HG02884 (cell line): Measurements from ENCODE around the gene ZNF669.
A peak's percentile ranks its signal among the peaks of the same experiment; 100 is the strongest.

Source experiments
- ATAC-seq: cut with Tn5 transposase; IDR thresholded peaks from one replicate; pipeline ENCODE4 v1.9.1; 2021; ENCODE audit warnings: mild to moderate bottlenecking, moderate library complexity; ENCODE audit not compliant: unreplicated experiment

The ZNF669 gene

DNA sequence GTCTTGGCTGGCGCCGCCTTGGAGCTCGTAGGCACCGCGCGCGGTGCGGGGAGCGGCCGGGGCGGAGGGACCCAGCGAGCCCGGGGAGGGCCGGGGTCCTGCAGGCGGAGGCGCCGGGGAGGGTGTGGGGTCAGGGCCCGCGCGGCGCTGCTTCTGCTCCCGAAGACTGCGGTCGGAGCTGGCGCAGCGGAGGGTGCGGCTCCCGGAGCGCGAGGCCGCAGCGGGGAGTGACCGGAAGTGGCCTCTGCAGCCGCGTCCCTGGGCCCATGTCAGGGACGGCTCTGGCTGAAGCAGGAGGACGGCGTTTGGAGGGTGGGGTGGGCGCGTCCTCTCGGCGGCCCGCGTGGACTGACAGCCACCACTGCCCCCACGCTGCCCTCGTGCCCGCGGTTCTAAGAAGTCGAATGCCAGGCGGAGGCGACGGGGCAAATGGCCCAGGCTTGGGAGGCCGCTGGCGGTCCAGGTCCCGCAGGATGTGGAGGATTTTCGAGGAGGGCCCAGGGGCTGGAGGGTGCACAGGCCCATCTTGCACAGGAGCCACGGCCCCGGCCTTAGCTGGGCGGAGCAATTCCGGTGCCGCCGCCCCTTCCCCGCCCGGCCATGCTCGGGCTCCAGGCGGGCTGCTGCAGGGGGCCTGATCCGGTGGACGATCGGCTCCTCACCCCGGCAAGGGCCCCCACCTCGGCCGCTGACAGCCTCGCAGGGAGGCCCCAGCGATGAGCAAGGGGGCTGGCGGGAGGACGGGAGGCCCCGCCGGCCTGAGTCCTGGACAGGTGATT is 7.7 kb upstream of the ZNF669 start:
- ATAC-seq: no peak

DNA sequence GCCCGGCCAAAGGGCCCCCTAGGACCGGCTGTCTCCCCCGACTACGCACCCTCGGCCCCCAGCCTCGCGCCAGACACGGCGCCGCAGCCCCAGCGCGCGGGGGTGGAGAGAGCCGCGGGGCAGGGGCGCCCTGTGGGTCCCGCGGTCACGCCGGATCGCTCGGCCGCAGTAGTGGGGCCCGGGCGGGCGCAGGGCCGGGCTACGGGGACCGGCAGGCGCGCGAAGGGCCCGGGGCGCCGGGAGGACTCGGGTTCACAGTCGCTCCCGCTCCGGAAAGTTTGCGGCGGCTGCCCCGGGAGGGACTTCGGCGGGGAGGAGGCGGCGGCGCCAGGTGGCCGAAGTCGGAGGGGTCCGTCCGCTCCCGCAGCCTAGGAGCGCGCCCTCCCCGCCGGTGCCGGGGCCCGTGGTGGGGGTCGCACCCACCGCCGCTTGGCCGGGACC is 7.1 kb upstream of the ZNF669 start:
- ATAC-seq: no peak

DNA sequence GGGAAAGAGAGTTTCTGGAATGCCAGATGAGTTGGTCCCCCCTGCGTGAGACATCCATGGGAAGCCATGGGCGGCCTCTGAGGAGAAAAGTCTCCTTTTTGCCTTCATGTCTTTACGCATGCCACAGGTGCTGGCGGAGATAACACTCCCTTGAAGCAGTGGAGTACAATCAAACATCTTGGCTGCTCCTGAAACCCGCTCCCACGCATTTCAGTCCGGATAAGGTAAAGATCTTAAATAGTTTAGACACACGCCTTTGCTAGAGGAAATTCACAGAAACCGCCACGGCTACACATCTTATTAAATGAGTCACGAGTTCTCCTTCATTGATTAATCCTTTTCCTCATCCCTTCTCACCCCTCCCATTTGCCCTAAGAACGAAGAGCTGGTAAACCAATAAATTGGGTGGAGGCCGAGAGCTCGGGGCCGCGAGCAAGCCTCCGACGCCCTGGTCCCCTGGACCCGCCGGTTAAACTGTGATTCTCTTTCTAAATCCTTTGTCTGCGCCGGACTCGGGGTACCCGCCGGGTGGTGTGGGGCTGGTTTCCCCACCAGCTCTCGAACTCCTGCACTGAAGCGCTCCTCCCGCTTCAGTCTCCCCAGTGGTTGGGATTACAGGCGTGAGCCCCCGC is 6.6 kb upstream of the ZNF669 start:
- no peak for ATAC-seq

DNA sequence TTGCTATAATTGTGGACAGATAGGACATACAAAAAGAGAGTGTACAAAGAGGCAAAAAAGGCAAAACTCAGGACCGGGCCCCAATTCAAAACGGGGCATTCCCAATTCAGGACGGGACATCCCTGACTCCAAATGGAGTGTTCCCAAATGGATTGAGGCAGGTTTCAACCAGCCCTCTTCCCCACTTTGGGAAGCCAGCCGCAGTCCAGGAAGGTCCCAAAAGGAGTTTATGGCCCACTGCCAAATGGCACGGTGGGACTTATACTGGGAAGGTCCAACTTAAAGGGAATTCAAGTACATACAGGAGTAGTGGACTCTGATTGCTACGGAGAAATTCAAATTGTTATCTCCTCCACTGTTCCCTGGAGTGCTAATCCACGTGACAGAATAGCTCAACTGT is 3.5 kb upstream of the ZNF669 start:
- no peak for ATAC-seq

DNA sequence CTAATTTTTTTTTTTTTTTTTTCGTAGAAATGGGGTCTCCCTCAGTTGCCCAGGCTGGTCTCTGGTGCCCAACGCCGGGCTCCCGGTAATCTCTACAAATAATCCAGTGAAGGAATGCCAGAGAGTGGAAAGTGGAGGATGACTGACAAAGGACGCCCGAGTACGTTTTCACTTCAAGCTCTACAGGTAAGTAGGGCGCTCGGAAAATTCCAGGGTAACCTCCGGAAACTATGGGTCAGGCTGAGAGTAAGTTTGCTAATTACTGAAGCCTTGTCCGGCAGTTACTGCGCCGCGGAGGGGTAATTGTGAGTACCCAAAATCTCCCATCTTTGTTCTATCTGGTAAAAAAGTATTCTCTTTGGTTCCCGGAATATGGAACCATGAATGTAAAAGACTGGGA is 1.8 kb upstream of the ZNF669 start:
- no peak for ATAC-seq

DNA sequence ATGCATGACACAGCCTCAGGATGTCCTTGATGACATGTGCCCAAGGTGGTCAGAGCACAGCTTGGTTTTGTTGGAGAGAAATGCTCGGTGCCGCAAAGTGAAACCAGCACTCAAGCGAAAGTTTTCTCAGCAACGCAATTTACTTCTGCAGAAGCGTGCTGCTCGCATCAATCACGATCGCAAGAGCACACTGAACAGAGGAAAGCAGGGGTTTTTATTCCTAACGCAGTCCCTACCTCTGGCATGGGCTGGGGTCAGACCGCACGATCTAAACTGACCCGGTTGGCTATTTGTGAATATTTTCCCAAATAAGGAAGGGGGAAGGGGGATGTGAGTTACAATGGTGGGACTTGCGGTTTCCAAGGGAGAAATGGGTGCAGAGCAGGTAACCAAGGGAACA is 809 bp upstream of the ZNF669 start:
- no peak for ATAC-seq

DNA sequence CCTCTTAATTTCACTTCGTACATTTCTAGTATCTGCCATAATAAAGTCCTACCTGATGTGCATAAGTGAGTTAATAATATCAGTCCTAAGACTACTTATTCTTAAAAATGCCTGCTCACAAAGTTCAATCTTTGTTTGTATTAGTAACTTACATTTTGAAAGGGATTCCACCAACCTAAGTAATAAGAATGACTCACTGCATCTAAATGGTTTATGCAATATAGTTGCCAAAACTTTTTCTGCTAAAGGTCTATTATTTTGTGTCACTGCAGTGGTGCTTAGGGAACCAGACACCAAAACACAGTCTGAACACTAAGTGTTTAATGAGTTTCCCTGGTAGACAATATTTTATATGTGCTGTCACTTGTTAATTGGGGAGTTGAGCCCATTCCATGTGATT is 1.8 kb downstream of the ZNF669 start:
- ATAC-seq: no peak

DNA sequence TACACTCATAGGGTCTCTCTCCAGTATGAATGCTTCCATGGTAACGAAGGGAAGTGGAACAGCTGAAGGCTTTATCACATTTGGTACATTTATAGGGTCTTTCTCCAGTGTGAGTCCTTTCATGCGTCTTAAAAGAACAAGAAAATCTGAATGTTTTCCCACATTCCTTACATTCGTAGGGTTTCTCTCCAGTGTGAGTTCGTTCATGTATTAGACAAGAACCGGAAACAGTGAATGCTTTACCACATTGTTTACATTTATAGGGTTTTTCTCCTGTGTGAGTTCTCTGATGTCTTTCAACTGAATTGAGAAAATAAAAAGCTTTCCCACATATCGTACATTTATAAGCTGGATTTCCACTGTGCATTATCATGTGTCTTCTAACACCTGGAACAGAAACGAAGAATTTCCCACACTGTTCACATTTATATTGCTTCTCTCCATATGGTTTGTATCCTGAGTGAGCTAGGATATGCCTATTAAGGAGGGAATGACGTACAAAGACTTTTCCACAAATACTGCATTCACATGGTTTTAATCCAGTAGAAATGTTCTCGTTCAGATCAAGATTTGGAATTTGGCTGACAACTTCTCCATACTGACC is 3.4 kb downstream of the ZNF669 start:
- ATAC-seq: no peak

DNA sequence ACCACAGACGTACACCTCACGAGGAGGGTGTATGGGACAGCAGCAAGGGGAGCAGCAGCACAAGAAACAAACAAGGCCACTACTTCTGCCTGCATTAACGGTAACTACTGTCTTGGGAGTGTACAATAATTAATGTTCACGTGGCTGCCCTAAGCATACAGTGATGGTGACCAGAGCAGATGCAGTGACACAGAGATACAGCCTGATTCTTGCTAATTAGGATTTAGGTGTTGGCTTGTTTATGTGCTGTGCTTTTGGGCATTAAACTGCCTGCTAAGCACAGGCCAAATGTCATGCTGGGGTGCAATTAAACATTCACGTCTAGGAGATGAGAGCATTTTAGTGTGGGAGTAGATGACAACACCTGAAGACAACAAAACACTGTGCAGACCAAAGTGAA is 7.2 kb downstream of the ZNF669 start:
- ATAC-seq: no peak

DNA sequence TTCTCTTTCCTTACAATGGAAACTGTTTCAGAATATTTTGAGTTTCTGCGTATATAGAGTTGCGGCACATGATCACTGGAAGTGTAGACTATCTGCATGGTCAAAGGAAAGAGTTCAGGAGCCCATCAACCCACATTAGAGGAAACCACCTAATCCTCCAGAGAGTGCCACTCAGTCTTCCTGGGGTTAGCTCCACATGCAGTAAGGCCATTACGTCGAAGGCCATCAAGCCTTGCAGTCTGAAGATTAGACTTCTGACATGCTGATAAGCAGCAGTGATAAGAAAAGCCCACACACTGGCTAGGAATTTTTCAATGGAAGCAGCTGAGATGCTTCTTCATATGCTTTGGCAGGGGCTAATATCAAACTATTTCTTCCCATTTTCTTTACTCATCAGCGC is 7.6 kb downstream of the ZNF669 start:
- ATAC-seq: no peak

DNA sequence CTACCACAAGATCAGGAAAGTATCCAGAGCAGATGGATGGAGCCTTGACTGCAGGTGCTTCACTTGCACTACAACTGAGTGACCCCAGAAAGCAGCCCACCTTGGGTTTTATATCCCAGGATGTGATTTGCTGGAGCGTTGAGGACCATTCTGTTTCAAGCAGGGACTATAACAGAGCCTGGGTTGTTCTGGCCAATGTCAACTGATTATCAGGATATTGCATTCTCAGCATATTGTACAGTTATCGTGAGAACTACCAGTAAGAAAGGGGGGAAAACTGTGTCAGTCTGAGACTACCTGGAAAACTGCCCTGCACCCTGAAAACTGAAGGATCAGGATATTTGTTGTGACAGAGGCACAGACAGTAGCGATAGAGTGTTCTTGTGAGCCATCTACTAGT is 8.0 kb downstream of the ZNF669 start:
- ATAC-seq: no peak

DNA sequence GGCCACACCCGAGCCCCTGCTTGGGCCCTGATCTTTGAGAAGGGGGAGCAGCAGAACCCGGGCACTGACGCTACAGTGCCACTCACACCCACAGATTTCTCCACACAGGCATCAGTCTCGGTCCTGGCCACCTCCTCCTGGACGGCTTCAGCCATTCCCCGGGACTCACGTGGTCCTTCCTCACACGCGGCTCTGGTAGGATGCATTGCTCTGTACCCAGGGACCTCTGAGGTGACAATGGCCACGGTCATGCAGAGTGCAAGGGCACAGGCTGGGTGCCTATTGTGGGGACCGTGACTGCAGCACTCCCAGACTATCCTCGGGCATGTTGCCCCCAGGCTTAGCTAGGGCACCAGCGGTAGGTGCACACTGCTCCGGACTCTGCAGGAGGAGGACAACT is 13.7 kb downstream of the ZNF669 start:
- ATAC-seq: no peak

DNA sequence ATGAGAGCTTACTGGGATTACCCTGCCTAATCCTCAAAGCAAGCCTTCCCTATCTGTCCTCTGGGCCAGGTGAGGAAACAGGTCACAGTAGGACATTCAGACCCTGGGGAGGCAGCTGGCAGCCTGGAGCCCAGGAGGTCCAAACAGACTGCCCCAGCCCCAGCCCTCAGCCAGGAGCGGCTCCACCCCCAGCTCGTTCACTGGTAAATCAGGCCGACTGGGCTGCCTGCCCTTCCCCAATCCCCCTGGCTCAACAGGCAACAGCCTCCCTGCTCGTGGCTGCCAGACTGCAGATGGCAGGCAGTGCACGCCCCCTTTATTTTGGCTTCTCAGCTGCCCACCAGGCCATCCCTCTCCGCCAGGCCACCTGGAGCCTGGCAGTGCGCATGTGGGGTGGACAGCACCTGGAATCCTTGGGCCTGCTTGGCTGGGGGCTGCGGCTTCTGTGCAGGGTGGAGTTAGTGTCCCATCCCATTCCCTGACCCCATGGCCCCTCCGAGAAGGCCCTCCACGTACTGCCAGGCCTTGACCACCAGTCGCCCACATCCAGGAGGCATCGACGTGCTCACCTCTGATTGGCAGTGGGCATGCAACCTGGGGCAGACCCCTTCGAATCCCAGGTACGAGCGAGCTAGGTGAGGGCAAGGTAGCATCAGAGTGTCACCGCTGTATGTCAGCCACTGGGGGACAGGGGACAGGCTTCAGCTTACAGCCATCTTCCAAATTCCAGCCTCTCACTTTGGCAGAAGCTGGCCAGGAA is 14.4 kb downstream of the ZNF669 start:
- ATAC-seq: no peak

DNA sequence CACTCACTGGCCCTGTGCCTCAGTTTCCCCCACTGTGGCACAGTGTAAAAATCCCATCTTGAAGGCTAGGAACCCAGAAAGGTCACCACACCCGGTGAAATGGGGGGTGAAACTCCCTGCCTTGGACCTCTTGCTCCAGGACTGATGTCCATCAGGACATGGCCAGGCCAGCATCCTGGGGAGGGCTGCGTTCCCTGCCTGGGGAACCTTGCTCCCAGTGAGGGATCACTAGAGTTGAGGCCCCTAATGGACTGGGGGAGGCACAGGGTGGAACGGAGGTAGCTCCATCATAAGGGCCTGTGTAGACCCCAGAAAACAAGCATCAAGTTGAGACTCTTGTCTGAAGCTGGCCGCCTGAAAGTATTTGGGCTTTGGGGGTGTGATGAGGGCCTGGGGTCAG is 15.2 kb downstream of the ZNF669 start:
- ATAC-seq: no peak

DNA sequence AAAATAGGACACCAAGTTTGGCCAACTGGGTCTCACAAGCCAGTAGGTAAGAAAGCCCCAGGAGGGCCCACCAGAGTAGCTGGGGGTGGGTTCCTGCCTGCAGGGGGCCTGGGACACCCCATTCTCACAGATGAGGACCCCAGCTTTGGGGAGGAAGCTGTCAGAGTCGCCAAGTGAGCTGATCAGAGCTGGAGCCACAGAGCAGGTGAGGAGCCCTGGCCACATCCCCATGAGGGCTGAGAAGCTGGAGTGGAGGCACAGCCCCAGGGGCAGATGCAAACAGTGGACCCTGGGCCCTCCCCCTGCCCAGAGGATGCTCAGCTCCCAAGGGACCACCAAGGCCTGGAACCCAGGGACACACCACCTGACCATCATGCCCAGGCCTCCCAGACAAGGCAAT is 16.9 kb downstream of the ZNF669 start:
- ATAC-seq: no peak

DNA sequence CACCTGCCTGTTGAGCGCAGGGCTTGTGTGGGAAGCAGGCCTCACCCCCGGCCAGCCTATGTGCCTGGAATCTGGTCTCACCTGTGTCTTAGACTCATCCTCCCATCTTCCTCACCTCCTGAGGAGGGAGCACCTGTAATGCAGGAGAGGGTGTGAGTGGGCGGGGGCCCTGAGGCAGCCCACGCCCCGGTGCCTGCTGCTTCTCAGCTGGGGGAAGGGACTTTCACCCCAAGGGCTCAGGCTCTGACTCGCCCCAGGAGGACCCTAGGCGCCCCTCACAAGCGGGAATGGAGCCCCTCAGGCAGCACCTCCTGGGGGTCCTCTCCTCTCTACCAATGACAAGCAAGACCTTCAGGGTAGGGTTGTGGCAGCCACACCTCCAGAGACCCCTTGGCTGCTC is 18.8 kb downstream of the ZNF669 start:
- ATAC-seq: no peak

DNA sequence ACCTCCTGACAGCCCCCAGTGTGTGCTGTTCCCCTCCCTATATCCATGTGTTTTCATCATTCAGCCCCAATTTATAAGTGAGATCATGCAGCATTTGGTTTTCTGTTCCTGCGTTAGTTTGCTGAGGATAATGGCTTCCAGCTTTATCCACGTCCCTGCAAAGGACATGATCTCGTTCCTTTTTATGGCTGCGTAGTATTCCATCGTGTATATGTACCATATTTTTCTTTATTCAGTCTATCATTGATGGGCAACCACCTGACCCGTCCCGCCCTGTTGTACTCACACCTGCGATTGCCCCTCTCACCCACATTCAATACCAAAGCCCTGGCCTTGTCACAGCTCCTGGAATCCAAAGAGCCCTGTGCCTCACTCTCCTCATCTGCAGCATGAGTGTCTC is 19.4 kb downstream of the ZNF669 start:
- ATAC-seq: no peak

DNA sequence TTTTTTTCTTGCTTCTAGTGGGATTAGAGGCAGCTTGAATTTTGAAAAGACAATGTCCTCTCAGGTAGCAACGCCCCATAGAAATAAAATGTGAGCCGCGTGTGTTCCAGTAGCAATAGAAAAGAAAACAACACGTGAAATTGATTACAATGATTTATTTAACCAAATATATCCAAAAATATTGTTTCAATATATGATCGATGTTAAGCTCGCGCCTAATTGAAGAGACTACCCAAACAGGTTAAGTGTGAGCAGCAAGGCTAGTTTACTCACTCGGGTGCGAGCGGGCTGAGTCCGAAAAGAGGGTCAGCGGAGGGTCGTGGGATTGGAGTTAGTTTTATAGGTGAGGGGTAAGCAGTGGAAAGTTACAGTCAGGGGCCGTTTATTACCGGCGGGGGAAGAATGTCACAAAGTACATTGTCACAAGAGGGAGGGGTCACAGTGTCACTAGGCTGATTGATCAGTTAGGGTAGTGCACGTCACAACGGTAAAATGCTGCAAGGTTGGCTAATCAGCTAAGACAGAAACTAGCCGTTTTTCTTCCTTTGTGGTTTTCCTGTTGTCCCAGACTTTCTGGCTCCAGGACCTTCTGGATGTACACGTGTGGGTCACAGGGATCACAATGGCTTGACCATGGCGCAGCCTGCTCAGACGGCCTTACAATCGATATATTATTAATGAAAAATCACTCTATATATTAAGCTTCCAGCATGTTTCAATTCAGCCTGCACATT is 24.8 kb downstream of the ZNF669 start:
- ATAC-seq: no peak

DNA sequence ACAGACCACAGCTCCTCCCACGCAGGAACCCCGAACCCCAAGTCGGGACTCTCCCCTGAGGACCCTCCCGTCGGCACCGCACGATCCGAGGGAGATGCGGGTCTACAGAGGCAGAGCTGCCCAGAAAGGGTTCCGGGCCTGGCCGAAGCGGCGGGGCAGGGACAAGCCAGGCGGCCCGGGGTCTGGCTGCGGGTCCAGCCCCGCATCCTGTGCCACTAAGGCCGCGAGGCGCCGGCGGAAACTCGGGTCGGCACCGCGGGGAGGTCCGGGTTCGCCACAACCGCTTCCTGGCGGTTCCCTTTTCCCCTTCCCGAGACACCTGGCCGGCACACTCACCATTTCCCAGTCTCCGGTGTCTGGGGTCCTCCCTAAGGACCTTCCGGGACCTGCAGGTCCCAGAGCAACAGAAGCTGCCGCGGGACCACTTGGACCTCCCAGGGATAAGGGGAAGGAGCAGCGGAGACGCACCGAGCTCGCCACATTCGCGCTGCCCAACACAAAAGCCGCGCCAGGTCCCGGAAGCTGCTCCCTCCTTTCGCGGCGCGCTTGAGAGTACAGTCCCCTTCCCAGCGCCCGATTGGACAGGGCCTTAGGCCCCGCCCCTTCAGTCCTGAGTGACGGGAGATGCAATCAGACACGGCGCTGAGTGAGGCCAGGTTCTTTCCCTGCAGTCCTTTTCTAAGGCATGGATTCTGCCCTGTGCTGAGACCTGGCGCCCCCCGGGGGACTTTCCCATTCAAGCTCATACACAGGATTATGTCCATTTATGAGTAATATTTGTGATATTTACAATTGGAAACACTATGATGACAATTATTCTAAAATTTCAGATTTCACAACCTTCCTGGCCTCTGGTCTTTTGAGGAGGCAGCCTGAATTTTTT is 25.7 kb downstream of the ZNF669 start, which contains the start of gene ZNF670:
ZNF670 (minus strand) TSS at position 554 of the 883 bp plus-strand sequence; CDS start at position 339, 215 bp downstream.
- peak; percentile 99 for ATAC-seq

DNA sequence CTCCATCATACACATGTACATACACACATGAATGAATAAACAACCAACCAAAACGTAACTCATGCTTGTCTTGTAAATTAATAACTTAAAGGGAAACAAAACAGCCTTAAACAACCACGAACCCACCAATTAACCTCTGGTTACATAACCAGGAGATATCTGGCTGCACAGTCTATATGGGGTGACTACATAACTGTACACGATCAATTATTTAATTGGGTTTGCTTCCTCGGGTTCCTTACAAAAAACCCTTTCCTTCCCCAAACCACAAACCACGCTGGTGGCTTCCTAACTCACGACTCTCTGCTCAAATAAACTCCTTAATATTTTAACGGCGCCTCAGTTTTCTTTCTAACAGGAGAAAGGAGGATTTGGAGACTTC is 26.3 kb downstream of the ZNF669 start:
- ATAC-seq: no peak
